GM23248 (cell line): ENCODE data around the gene SRSF6.

Experiments used
- EZH2 ChIP-seq: fragments of 200-600 bp; sonication (generic); IDR thresholded peaks from 2 replicates; pipeline ENCODE4 v1.6.1; 2018; ENCODE audit warnings: antibody characterized with exemption, mild to moderate bottlenecking; ENCODE audit not compliant: insufficient read depth, poor library complexity, severe bottlenecking
- EZH2phosphoT487 ChIP-seq: fragments of 200-600 bp; sonication (generic); IDR thresholded peaks from 2 replicates; pipeline ENCODE4 v1.6.1; 2018; ENCODE audit warnings: antibody characterized with exemption, moderate library complexity, mild to moderate bottlenecking, low read depth; ENCODE audit not compliant: insufficient read depth

- no peak for TF ChIP-seq EZH2phosphoT487
- TF ChIP-seq EZH2 = no peak
Observed at GRCh38 chr20:43464219-43464790, 6.6 kb downstream of the SRSF6 start.
